Right atrium auricular region (tissue), 2 donors: ENCODE data around the gene PCDH9. TPM values are rescaled to one million over a fixed set of nuclear protein-coding genes. Genes with fewer than 3 reads are reported as not detected.
A peak's percentile ranks its signal among the peaks of the same experiment; 100 is the strongest.

ENCODE experiments used
- DNase-seq: peaks from one replicate; pipeline ENCODE4 v3.0.0-alpha.2; 2019; ENCODE audit warnings: low spot score
- H3K27ac ChIP-seq, 2 donors: fragments of 200-600 bp; sonication (generic); 1 replicate in 1 of 2; 2 replicates in 1 of 2; pipeline ENCODE4 v1.5.1; 2016 to 2019
- H3K27me3 ChIP-seq, 2 donors: fragments of 200-600 bp; sonication (generic); one replicate each; pipeline versions ENCODE4 v1.5.1 to v1.6.0; 2017 to 2019
- H3K36me3 ChIP-seq: fragments of 200-600 bp; sonication (generic); one replicate; pipeline ENCODE4 v1.5.1; 2016
- H3K4me1 ChIP-seq, 2 donors: fragments of 200-600 bp; sonication (generic); one replicate each; pipeline versions ENCODE4 v1.5.1 to v1.6.0; 2017 to 2019
- H3K4me3 ChIP-seq, 2 donors: fragments of 200-600 bp; sonication (generic); 1 replicate in 1 of 2; 2 replicates in 1 of 2; pipeline ENCODE4 v1.5.1; 2017 to 2019; ENCODE audit warnings: mild to moderate bottlenecking in 1 of 2, moderate library complexity in 1 of 2
- H3K9me3 ChIP-seq, 2 donors: fragments of 200-600 bp; sonication (generic); one replicate each; pipeline ENCODE4 v1.5.1; 2019
- total RNA-seq, 2 donors: library from RNA; depleted of rRNA; stranded (reverse); fragments of >200 nt; gene quantifications; one replicate each; pipeline ENCODE4 v1.1.0, GENCODE V29; 2016
- TF ChIP-seq, protein P1 (sequence below), 2 donors: fragments of 200-600 bp; sonication (generic); IDR thresholded peaks; one replicate each; pipeline ENCODE4 v1.5.1; 2019; ENCODE audit warnings: antibody characterized with exemption in 2 of 2

PCDH9 gene
- total RNA-seq, 2 donors from 2014 or later: 19.4 to 28.7 TPM

GRCh38 chr13:67267136-67267535 is 37.0 kb upstream of the PCDH9 start:
- no peak overlapping the region for H3K27ac ChIP-seq
- no peak overlapping the region for H3K4me3 ChIP-seq
- no peaks in the 10 kb centered on the region for H3K27me3 ChIP-seq
- TF ChIP-seq, protein P1, sequence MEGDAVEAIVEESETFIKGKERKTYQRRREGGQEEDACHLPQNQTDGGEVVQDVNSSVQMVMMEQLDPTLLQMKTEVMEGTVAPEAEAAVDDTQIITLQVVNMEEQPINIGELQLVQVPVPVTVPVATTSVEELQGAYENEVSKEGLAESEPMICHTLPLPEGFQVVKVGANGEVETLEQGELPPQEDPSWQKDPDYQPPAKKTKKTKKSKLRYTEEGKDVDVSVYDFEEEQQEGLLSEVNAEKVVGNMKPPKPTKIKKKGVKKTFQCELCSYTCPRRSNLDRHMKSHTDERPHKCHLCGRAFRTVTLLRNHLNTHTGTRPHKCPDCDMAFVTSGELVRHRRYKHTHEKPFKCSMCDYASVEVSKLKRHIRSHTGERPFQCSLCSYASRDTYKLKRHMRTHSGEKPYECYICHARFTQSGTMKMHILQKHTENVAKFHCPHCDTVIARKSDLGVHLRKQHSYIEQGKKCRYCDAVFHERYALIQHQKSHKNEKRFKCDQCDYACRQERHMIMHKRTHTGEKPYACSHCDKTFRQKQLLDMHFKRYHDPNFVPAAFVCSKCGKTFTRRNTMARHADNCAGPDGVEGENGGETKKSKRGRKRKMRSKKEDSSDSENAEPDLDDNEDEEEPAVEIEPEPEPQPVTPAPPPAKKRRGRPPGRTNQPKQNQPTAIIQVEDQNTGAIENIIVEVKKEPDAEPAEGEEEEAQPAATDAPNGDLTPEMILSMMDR (IDR thresholded peaks at IDR 0.05): no peak
- no peaks in the 10 kb centered on the region for H3K4me1 ChIP-seq
- H3K9me3 ChIP-seq: no peaks in the 10 kb centered on the region
- no peaks in the 10 kb centered on the region for H3K36me3 ChIP-seq
- no peak for DNase-seq

DNA sequence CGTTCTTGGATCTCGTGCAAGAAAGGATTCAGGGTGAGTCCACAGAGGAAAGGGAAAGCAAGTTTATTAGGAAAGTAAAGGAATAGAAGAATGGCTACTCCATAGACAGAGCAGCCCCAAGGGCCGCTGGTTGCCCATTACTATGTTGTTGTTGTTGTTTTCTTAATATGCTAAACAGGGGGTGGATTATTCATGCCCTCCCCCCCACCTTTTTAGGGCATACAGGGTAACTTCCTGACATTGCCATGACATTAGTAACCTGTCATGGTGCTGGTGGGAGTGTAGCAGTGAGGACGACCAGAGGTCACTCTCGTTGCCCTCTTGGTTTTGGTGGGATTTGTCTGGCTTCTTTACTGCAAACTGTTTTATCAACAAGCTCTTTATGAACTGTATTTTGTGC is 29.1 kb upstream of the PCDH9 start:
- Histone ChIP-seq H3K9me3 (no peaks in the 10 kb centered on the region), H3K27ac (no peak overlapping the region), H3K27me3 (no peaks in the 10 kb centered on the region), H3K4me3 (no peak overlapping the region), H3K36me3 (no peaks in the 10 kb centered on the region), H3K4me1 (no peaks in the 10 kb centered on the region)
- TF ChIP-seq, protein P1 (IDR thresholded peaks at IDR 0.05): no peak
- no peak for DNase-seq

DNA sequence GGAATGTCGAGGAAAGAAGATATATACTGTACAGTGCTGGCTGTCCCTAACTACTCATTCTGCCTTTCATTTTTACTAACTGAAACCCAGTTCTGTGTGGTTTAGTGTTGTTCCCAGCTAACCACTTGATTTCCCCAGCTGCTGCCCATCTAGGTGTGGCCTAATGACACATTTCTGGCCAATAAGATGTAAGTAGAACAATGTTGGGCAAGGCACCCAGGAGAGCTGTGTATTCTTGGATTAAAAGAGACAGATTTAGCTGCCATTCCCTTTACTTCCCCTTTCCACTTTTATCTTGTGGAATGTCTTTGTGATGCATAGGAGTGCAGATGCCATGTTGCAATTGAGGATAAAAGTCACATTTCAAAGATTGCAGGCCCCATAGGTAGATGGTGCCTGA is 28.3 kb upstream of the PCDH9 start:
- no peaks in the 10 kb centered on the region for H3K36me3 ChIP-seq
- no peak overlapping the region for H3K4me3 ChIP-seq
- TF ChIP-seq, protein P1 (IDR thresholded peaks at IDR 0.05): no peak
- no peak for DNase-seq
- H3K4me1 ChIP-seq: no peaks in the 10 kb centered on the region
- H3K9me3 ChIP-seq: no peaks in the 10 kb centered on the region
- no peak overlapping the region for H3K27ac ChIP-seq
- no peaks in the 10 kb centered on the region for H3K27me3 ChIP-seq

GRCh38 chr13:67238861-67239260 is 8.7 kb upstream of the PCDH9 start:
- no peaks in the 10 kb centered on the region for H3K4me1 ChIP-seq
- H3K9me3 ChIP-seq: no peaks in the 10 kb centered on the region
- no peak overlapping the region for H3K27ac ChIP-seq
- H3K27me3 ChIP-seq: no peaks in the 10 kb centered on the region
- no peaks in the 10 kb centered on the region for H3K36me3 ChIP-seq
- TF ChIP-seq, protein P1 (IDR thresholded peaks at IDR 0.05): no peak
- H3K4me3 ChIP-seq: no peak overlapping the region
- no peak for DNase-seq

DNA sequence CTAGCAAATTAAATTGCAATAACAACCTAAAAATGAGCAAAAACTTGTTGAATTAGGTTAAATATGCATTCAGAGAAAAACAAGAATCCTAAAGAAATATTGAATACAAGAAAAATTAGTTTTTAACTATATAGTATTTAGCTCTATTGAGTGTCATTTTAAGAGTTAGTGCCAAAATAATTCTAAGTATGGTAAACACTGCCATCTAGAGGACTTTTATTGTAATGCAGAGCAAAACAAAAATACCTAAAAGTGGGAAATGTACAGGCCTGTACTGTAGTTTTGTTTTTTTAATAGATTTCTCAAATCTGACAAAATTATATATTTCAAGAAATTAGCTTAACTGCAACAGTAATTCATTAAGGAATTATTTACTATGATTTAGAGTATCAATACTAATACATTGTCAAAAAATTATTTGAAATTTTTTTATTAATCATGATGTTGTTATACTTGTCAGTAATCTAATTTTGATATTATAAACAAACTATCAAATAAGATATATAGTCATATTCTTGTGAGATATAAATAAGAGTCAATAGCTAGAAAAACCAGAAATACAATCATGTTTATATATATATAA is 8.2 kb upstream of the PCDH9 start:
- Histone ChIP-seq H3K4me1 (no peaks in the 10 kb centered on the region), H3K27me3 (no peaks in the 10 kb centered on the region), H3K9me3 (no peaks in the 10 kb centered on the region), H3K27ac (no peak overlapping the region), H3K4me3 (no peak overlapping the region), H3K36me3 (no peaks in the 10 kb centered on the region)
- TF ChIP-seq, protein P1 (IDR thresholded peaks at IDR 0.05): peak; percentile 60 to 84
- no peak for DNase-seq

DNA sequence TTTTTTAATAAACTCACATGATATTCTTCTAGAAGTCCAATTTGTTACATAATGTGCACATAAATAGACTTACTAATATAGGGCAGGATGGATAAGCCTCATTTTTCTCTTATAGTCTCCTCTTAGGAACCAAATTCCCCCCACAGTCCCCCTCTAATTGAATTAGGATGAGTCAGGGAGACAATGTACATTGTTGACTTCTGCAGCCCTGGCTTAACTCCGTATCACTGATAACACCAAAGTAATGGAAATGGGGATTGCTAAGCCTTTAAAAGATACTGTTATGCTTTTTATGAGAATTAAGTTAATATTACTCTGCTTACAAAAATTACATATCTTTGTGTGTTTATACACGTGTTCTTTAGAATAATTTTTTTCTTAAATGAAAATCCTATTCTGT is 5.1 kb upstream of the PCDH9 start:
- Histone ChIP-seq H3K27ac (peak overlapping the region; percentile 90 to 98), H3K4me1 (no peaks in the 10 kb centered on the region), H3K27me3 (no peaks in the 10 kb centered on the region), H3K4me3 (peak overlapping the region; percentile 8 to 14), H3K36me3 (no peaks in the 10 kb centered on the region), H3K9me3 (no peaks in the 10 kb centered on the region)
- DNase-seq: no peak
- TF ChIP-seq, protein P1 (IDR thresholded peaks at IDR 0.05): no peak
